Left kidney (tissue), 2 donors: ENCODE measurements around the gene PKP1. TPM values are rescaled to one million over a fixed set of nuclear protein-coding genes. Genes with fewer than 3 reads are reported as not detected.

Experiments used
- DNase-seq: peaks from one replicate; pipeline ENCODE4 v3.0.0-alpha.2; 2013
- polyA plus RNA-seq: library from polyadenylated mRNA; unstranded; fragments of 120-200 nt; gene quantifications from one replicate; pipeline ENCODE4 v1.2.1, GENCODE V29; 2013; ENCODE audit not compliant: insufficient read length

The PKP1 gene
- polyA plus RNA-seq, 1 donor = 0.10 TPM

GRCh38 chr1:201309416-201309815 lies 26.1 kb downstream of the PKP1 start:
- DNase-seq = peak; percentile 64

GRCh38 chr1:201310251-201310985 lies 27.1 kb downstream of the PKP1 start:
- DNase-seq = no peak

- no peak for DNase-seq
Measured at GRCh38 chr1:201310986-201311355, 27.7 kb downstream of the PKP1 start.

- no peak for DNase-seq
Measured at GRCh38 chr1:201311356-201312011, 28.2 kb downstream of the PKP1 start.

GRCh38 chr1:201312298-201312697 lies 29.0 kb downstream of the PKP1 start:
- no peak for DNase-seq

- no peak for DNase-seq
Measured at GRCh38 chr1:201313086-201313485, 29.8 kb downstream of the PKP1 start.

- DNase-seq = no peak
Measured at GRCh38 chr1:201316556-201316955, 33.2 kb downstream of the PKP1 start.

- no peak for DNase-seq
Measured at GRCh38 chr1:201317551-201317950, 34.2 kb downstream of the PKP1 start.

GRCh38 chr1:201318504-201319340 lies 35.4 kb downstream of the PKP1 start:
- no peak for DNase-seq

- DNase-seq = no peak
Measured at GRCh38 chr1:201319631-201320030, 36.3 kb downstream of the PKP1 start.

GRCh38 chr1:201320168-201320788 lies 37.0 kb downstream of the PKP1 start:
- DNase-seq = no peak

- no peak for DNase-seq
Measured at GRCh38 chr1:201321826-201322390, 38.6 kb downstream of the PKP1 start.

- DNase-seq = no peak
Measured at GRCh38 chr1:201322653-201323510, 39.6 kb downstream of the PKP1 start.

GRCh38 chr1:201324306-201324705 lies 41.0 kb downstream of the PKP1 start:
- no peak for DNase-seq

- DNase-seq = no peak
Measured at GRCh38 chr1:201324821-201325677, 41.7 kb downstream of the PKP1 start.

- no peak for DNase-seq
Measured at GRCh38 chr1:201325678-201326060, 42.4 kb downstream of the PKP1 start.

- no peak for DNase-seq
Measured at GRCh38 chr1:201326710-201327109, 43.4 kb downstream of the PKP1 start.

GRCh38 chr1:201327687-201328240 lies 44.5 kb downstream of the PKP1 start:
- no peak for DNase-seq

- no peak for DNase-seq
Measured at GRCh38 chr1:201328576-201328975, 45.3 kb downstream of the PKP1 start.

GRCh38 chr1:201329286-201329685 lies 46.0 kb downstream of the PKP1 start:
- DNase-seq = no peak
